ENCODE data around the gene WDR90. TPM values are rescaled to one million over a fixed set of nuclear protein-coding genes. Genes with fewer than 3 reads are reported as not detected.
A peak's percentile ranks its signal among the peaks of the same experiment; 100 is the strongest.
"Not testable (repeated sequence)": the region's sequence is repeated elsewhere in the genome, so short reads cannot be mapped to it uniquely, and the experiment has no call there.

WDR90 gene
- total and polyA plus RNA-seq, 2 experiments from 2014 or later = 26.5 to 32.3 TPM

- TF ChIP-seq CTCF (IDR thresholded peaks at IDR 0.05; ENCODE audit: low read depth, low read length) = peak; percentile 49
- Histone ChIP-seq H3K27me3 (peaks cover 16% of the 10 kb centered on the region), H3K4me1 (ENCODE audit: low read depth) (peaks cover 20% of the 10 kb centered on the region)
- H3K36me3 ChIP-seq; H3K9me3 ChIP-seq (ENCODE audit: low read depth); H3K27ac ChIP-seq; H3K4me3 ChIP-seq: not testable (repeated sequence)
- peak; percentile 49 to 90 for DNase-seq (ENCODE audit: low read depth in 1 of 2, low spot score in 1 of 2)
These were observed 63.6 kb downstream of the WDR90 start for GRCh38 chr16:712740-713250.

GRCh38 chr16:714079-714478, 64.9 kb downstream of the WDR90 start:
- peaks cover 21% of the 10 kb centered on the region for H3K4me1 ChIP-seq (ENCODE audit: low read depth)
- no peaks in the 10 kb centered on the region for H3K36me3 ChIP-seq
- H3K27ac ChIP-seq = no peak overlapping the region
- no peak for TF ChIP-seq CTCF (IDR thresholded peaks at IDR 0.05; ENCODE audit: low read depth, low read length)
- peaks cover 3% of the 10 kb centered on the region for H3K27me3 ChIP-seq
- no peak for DNase-seq (ENCODE audit: low read depth in 1 of 2, low spot score in 1 of 2)
- H3K4me3 ChIP-seq = no peak overlapping the region
- no peaks in the 10 kb centered on the region for H3K9me3 ChIP-seq (ENCODE audit: low read depth)

- Histone ChIP-seq H3K4me1 (ENCODE audit: low read depth) (peaks cover 27% of the 10 kb centered on the region), H3K27ac (no peak within 1 kb of the TSS), H3K9me3 (ENCODE audit: low read depth) (no peaks in the 10 kb centered on the region), H3K27me3 (no peaks in the 10 kb centered on the region), H3K4me3 (peak within 1 kb of the TSS; percentile 62), H3K36me3 (no peaks in the 10 kb centered on the region)
- TF ChIP-seq CTCF (IDR thresholded peaks at IDR 0.05; ENCODE audit: low read depth, low read length) = no peak
- peak; percentile 93 to 96 for DNase-seq (ENCODE audit: low read depth in 1 of 2, low spot score in 1 of 2)
These were observed 65.7 kb downstream of the WDR90 start, which contains the start of gene METRN for GRCh38 chr16:714558-715476. TSS of gene METRN (plus strand) at chr16:715118. CDS start at chr16:715290, 172 bp downstream.

- peaks cover 22% of the 10 kb centered on the region for H3K4me1 ChIP-seq (ENCODE audit: low read depth)
- H3K27ac ChIP-seq = no peak overlapping the region
- H3K9me3 ChIP-seq (ENCODE audit: low read depth) = no peaks in the 10 kb centered on the region
- TF ChIP-seq CTCF (IDR thresholded peaks at IDR 0.05; ENCODE audit: low read depth, low read length) = peak; percentile 5
- H3K36me3 ChIP-seq = no peaks in the 10 kb centered on the region
- peak in 1 of 2 donors; percentile 79 for DNase-seq (ENCODE audit: low read depth in 1 of 2, low spot score in 1 of 2)
- no peaks in the 10 kb centered on the region for H3K27me3 ChIP-seq
- H3K4me3 ChIP-seq = peak overlapping the region; percentile 62
These were observed 66.5 kb downstream of the WDR90 start for GRCh38 chr16:715477-716199.

- peaks cover 19% of the 10 kb centered on the region for H3K4me1 ChIP-seq (ENCODE audit: low read depth)
- DNase-seq (ENCODE audit: low read depth in 1 of 2, low spot score in 1 of 2) = peak; percentile 80 to 82
- peak overlapping the region; percentile 62 for H3K4me3 ChIP-seq
- H3K36me3 ChIP-seq = no peaks in the 10 kb centered on the region
- TF ChIP-seq CTCF (IDR thresholded peaks at IDR 0.05; ENCODE audit: low read depth, low read length) = no peak
- no peaks in the 10 kb centered on the region for H3K27me3 ChIP-seq
- no peaks in the 10 kb centered on the region for H3K9me3 ChIP-seq (ENCODE audit: low read depth)
- no peak overlapping the region for H3K27ac ChIP-seq
These were observed 67.0 kb downstream of the WDR90 start for GRCh38 chr16:716200-716568.

Measured in cardiac muscle cell (in vitro differentiated cells and primary cell).